GM21390 (cell line): ENCODE measurements around the gene PRSS53.

Experiments
- ATAC-seq: cut with Tn5 transposase; IDR thresholded peaks from one replicate; pipeline ENCODE4 v1.9.1; 2021; ENCODE audit not compliant: unreplicated experiment

The PRSS53 gene

GRCh38 chr16:31080035-31080629 lies 8.6 kb downstream of the PRSS53 start:
- ATAC-seq: no peak

- ATAC-seq: no peak
Measured at GRCh38 chr16:31079342-31079944, 9.3 kb downstream of the PRSS53 start.

- no peak for ATAC-seq
Measured at GRCh38 chr16:31078597-31079341, 10.0 kb downstream of the PRSS53 start.

GRCh38 chr16:31077592-31078396 lies 10.9 kb downstream of the PRSS53 start:
- ATAC-seq: no peak

- no peak for ATAC-seq
Measured at GRCh38 chr16:31077024-31077423, 11.7 kb downstream of the PRSS53 start.

GRCh38 chr16:31076319-31076718 lies 12.4 kb downstream of the PRSS53 start:
- ATAC-seq: no peak

- no peak for ATAC-seq
Measured at GRCh38 chr16:31074814-31075183, 13.9 kb downstream of the PRSS53 start.

- peak; percentile 64 for ATAC-seq
Measured at GRCh38 chr16:31073970-31074813, 14.6 kb downstream of the PRSS53 start, which contains the start of the genes ZNF646 and ZNF668. ZNF646 (plus strand) TSS chr16:31074422; CDS start chr16:31076325, 1,903 bp downstream. ZNF668 (minus strand) TSS chr16:31074240; CDS start chr16:31064459, 9,781 bp downstream.

- ATAC-seq: peak; percentile 49
Measured at GRCh38 chr16:31073142-31073969, 15.4 kb downstream of the PRSS53 start.

- no peak for ATAC-seq
Measured at GRCh38 chr16:31072540-31073141, 16.1 kb downstream of the PRSS53 start.

GRCh38 chr16:31071861-31072260 lies 16.9 kb downstream of the PRSS53 start:
- no peak for ATAC-seq

- no peak for ATAC-seq
Measured at GRCh38 chr16:31067342-31067741, 21.4 kb downstream of the PRSS53 start.

GRCh38 chr16:31064882-31065461 lies 23.8 kb downstream of the PRSS53 start:
- no peak for ATAC-seq

GRCh38 chr16:31063843-31064611 lies 24.7 kb downstream of the PRSS53 start:
- no peak for ATAC-seq

- no peak for ATAC-seq
Measured at GRCh38 chr16:31063495-31063842, 25.3 kb downstream of the PRSS53 start.

- ATAC-seq: no peak
Measured at GRCh38 chr16:31061813-31062440, 26.8 kb downstream of the PRSS53 start.

- ATAC-seq: no peak
Measured at GRCh38 chr16:31061126-31061812, 27.5 kb downstream of the PRSS53 start.
